Endodermal cell (in vitro differentiated cells): Measurements from ENCODE around the gene PCSK2. TPM values are rescaled to one million over a fixed set of nuclear protein-coding genes. Genes with fewer than 3 reads are reported as not detected.

Experiments
- DNase-seq: peaks from one replicate; pipeline ENCODE4 v3.0.0-alpha.2; 2017
- H3K27ac ChIP-seq: 2 replicates; pipeline ENCODE4 v1.5.1; 2013; ENCODE audit warnings: mild to moderate bottlenecking, low read depth, low read length, moderate library complexity
- H3K27me3 ChIP-seq: 2 replicates; pipeline ENCODE4 v1.6.1; 2013; ENCODE audit warnings: mild to moderate bottlenecking, low read length, moderate library complexity; ENCODE audit not compliant: insufficient read depth, control insufficient read depth, poor library complexity, severe bottlenecking
- H3K36me3 ChIP-seq: 2 replicates; pipeline ENCODE4 v1.7.0; 2013; ENCODE audit warnings: mild to moderate bottlenecking, low read length, moderate library complexity; ENCODE audit not compliant: control insufficient read depth, insufficient read depth
- H3K4me1 ChIP-seq: one replicate; pipeline ENCODE4 v1.7.0; 2013; ENCODE audit warnings: low read length; ENCODE audit not compliant: control insufficient read depth, insufficient read depth
- H3K4me3 ChIP-seq: 2 replicates; pipeline ENCODE4 v1.5.1; 2013; ENCODE audit warnings: mild to moderate bottlenecking, low read length, moderate library complexity
- H3K9ac ChIP-seq: 2 replicates; pipeline ENCODE4 v1.6.1; 2013; ENCODE audit warnings: mild to moderate bottlenecking, low read length, moderate library complexity; ENCODE audit not compliant: poor library complexity, severe bottlenecking; ENCODE audit errors: extremely low read depth
- H3K9me3 ChIP-seq: 2 replicates; pipeline ENCODE4 v1.6.1; 2013; ENCODE audit warnings: mild to moderate bottlenecking, low read length, moderate library complexity; ENCODE audit not compliant: control insufficient read depth
- H3K27ac Mint-ChIP-seq: 2 replicates; pipeline ENCODE4 v1.8.0; 2020; ENCODE audit warnings: mixed read lengths
- H3K27me3 Mint-ChIP-seq: 2 replicates; pipeline ENCODE4 v1.8.0; 2021; ENCODE audit warnings: mild to moderate bottlenecking, mixed read lengths; ENCODE audit not compliant: insufficient read depth
- H3K36me3 Mint-ChIP-seq: 2 replicates; pipeline ENCODE4 v1.8.0; 2020; ENCODE audit warnings: low read depth, mixed read lengths
- H3K4me1 Mint-ChIP-seq: 2 replicates; pipeline ENCODE4 v1.8.0; 2020; ENCODE audit warnings: mixed read lengths
- H3K4me3 Mint-ChIP-seq: 2 replicates; pipeline ENCODE4 v1.8.0; 2020; ENCODE audit warnings: mild to moderate bottlenecking, moderate library complexity, mixed read lengths
- H3K9me3 Mint-ChIP-seq: 2 replicates; pipeline ENCODE4 v1.8.0; 2020; ENCODE audit warnings: mild to moderate bottlenecking, mixed read lengths
- CTCF ChIP-seq: fragments of 200-600 bp; sonication (generic); conservative IDR thresholded peaks from 2 replicates; pipeline ENCODE4 v1.5.0; 2021; ENCODE audit warnings: antibody characterized with exemption, mild to moderate bottlenecking
- WGBS, 2 experiments: methylation state at CpG; one replicate each; pipeline versions ENCODE4 v1.1.5 to v1.1.7; 2013; ENCODE audit warnings: missing lambda C conversion rate in 2 of 2, mixed read lengths in 1 of 2; ENCODE audit not compliant: insufficient coverage in 1 of 2, insufficient read length in 1 of 2; 5-methylcytosine and 5-hydroxymethylcytosine counted together
- total RNA-seq, 2 donors: library from RNA; stranded (reverse); fragmentation: NEBNext Ultra II Directional in 1 of 2; extraction: Animal tissue kit (Norgen Biotek cat#: 25700) in 1 of 2; gene quantifications; 2 replicates in 1 of 2; 3 replicates in 1 of 2; pipeline ENCODE4 v1.2.1, GENCODE V29; 2021

The PCSK2 gene
- total RNA-seq, 2 donors from 2014 or later, result 3.0 to 4.8 TPM

GRCh38 chr20:17282501-17282900 is 55.7 kb downstream of the PCSK2 start:
- Histone ChIP-seq H3K4me1 (peaks cover 16% of the 10 kb centered on the region), H3K27ac (no peak overlapping the region), H3K27me3 (no peaks in the 10 kb centered on the region), H3K4me3 (no peak overlapping the region), H3K36me3 (no peaks in the 10 kb centered on the region), H3K9ac (no peak overlapping the region), H3K9me3 (no peaks in the 10 kb centered on the region)
- H3K4me3 Mint-ChIP-seq, result no peak overlapping the region
- H3K27ac Mint-ChIP-seq, result no peak overlapping the region
- peaks cover 60% of the 10 kb centered on the region for H3K4me1 Mint-ChIP-seq
- H3K9me3 Mint-ChIP-seq, result peaks cover 3% of the 10 kb centered on the region
- no peaks in the 10 kb centered on the region for H3K36me3 Mint-ChIP-seq
- DNase-seq, result no peak
- WGBS, 2 experiments, result 61 to 77% methylated on average over 2 to 3 of the region's 3 CpGs
- TF ChIP-seq CTCF, result no peak
- no peaks in the 10 kb centered on the region for H3K27me3 Mint-ChIP-seq

GRCh38 chr20:17287503-17287902 is 60.7 kb downstream of the PCSK2 start:
- no peak overlapping the region for H3K4me3 Mint-ChIP-seq
- no peaks in the 10 kb centered on the region for H3K36me3 Mint-ChIP-seq
- no peaks in the 10 kb centered on the region for H3K27me3 Mint-ChIP-seq
- H3K27ac Mint-ChIP-seq, result no peak overlapping the region
- WGBS, 2 experiments, result 88 to 93% methylated on average over 1 to 2 of the region's 2 CpGs
- Histone ChIP-seq H3K9me3 (no peaks in the 10 kb centered on the region), H3K4me3 (no peak overlapping the region), H3K27me3 (no peaks in the 10 kb centered on the region), H3K36me3 (no peaks in the 10 kb centered on the region), H3K4me1 (peaks cover 12% of the 10 kb centered on the region), H3K9ac (no peak overlapping the region), H3K27ac (no peak overlapping the region)
- peak; percentile 76 for DNase-seq
- TF ChIP-seq CTCF, result peak; percentile 81
- no peaks in the 10 kb centered on the region for H3K9me3 Mint-ChIP-seq
- peaks cover 41% of the 10 kb centered on the region for H3K4me1 Mint-ChIP-seq

- peaks cover 12% of the 10 kb centered on the region for H3K4me1 ChIP-seq
- H3K9me3 Mint-ChIP-seq, result no peaks in the 10 kb centered on the region
- H3K36me3 ChIP-seq, result no peaks in the 10 kb centered on the region
- TF ChIP-seq CTCF, result no peak
- no peaks in the 10 kb centered on the region for H3K27me3 Mint-ChIP-seq
- H3K4me1 Mint-ChIP-seq, result peaks cover 37% of the 10 kb centered on the region
- no peak overlapping the region for H3K9ac ChIP-seq
- H3K27me3 ChIP-seq, result no peaks in the 10 kb centered on the region
- no peaks in the 10 kb centered on the region for H3K36me3 Mint-ChIP-seq
- no peaks in the 10 kb centered on the region for H3K9me3 ChIP-seq
- H3K4me3 ChIP-seq, result no peak overlapping the region
- H3K4me3 Mint-ChIP-seq, result no peak overlapping the region
- H3K27ac ChIP-seq, result no peak overlapping the region
- 87 to 100% methylated on average over 2 to 3 of the region's 3 CpGs for WGBS, 2 experiments
- DNase-seq, result no peak
- no peak overlapping the region for H3K27ac Mint-ChIP-seq
Observed at GRCh38 chr20:17287998-17288397, 61.2 kb downstream of the PCSK2 start.
